GM12878 (cell line): ENCODE results near the gene CDC27. TPM values are rescaled to one million over a fixed set of nuclear protein-coding genes. Genes with fewer than 3 reads are reported as not detected.

Experiments used
- ATAC-seq: fragments of 200-7000 bp; cut with Tn5 transposase; 3 replicates; pipeline ENCODE4 v1.9.1; 2020; ENCODE audit warnings: mild to moderate bottlenecking, moderate library complexity
- BruUV-seq: library from RNA; stranded (reverse); fragments of 400-500 nt; replicated peaks from 2 replicates; lab custom pipeline; 2021; lab: Mats Ljungman, UMichigan
- CTCF ChIA-PET: fragments of 300-600 bp; sonication (Branson Sonifier 250); formaldehyde crosslinking; extraction: SDS; loops from one replicate; lab custom pipeline; 2021; ENCODE audit warnings: inconsistent platforms; lab: Yijun Ruan, JAX
- POLR2A ChIA-PET: fragments of 350-600 bp; formaldehyde crosslinking; extraction: SDS; loops from one replicate; lab custom pipeline; 2021; ENCODE audit warnings: inconsistent platforms; lab: Charles Lee
- RAD21 ChIA-PET: fragments of 300-600 bp; sonication (Branson Sonifier 250); formaldehyde crosslinking; loops from one replicate; lab custom pipeline; 2023; ENCODE audit warnings: antibody characterized with exemption; ENCODE audit not compliant: unreplicated experiment; lab: Charles Lee
- SMC1A ChIA-PET: fragments of 300-600 bp; sonication (Branson Sonifier 250); formaldehyde crosslinking; loops from one replicate; lab custom pipeline; 2023; ENCODE audit not compliant: unreplicated experiment, uncharacterized antibody; lab: Charles Lee
- DNase-seq: peaks from one replicate; pipeline ENCODE4 v3.0.0-alpha.2; 2011; ENCODE audit warnings: low read depth, low spot score
- FAIRE-seq: peaks from 3 replicates; lab custom pipeline; 2011; peaks lifted over from hg19 to GRCh38; lab: Jason Lieb, UNC
- H2AFZ ChIP-seq: 2 replicates; pipeline ENCODE4 v1.6.0; 2011; ENCODE audit warnings: low read depth, low read length, control low read depth; ENCODE audit not compliant: control insufficient read depth
- H3K27ac ChIP-seq: 2 replicates; pipeline ENCODE4 v1.5.1; 2011; ENCODE audit warnings: control low read depth; ENCODE audit not compliant: control insufficient read depth, insufficient read depth
- H3K27me3 ChIP-seq, 2 experiments: replicated peaks in 1 of 2; 2 replicates each; pipeline versions ENCODE4 v1.6.0 to v1.6.1; 2011; ENCODE audit warnings: low read length in 1 of 2; ENCODE audit not compliant: control insufficient read depth in 2 of 2, insufficient read depth in 2 of 2
- H3K36me3 ChIP-seq, 2 experiments: 2 replicates each; pipeline ENCODE4 v1.5.1; 2011; ENCODE audit warnings: low read length in 1 of 2; ENCODE audit not compliant: control insufficient read depth in 2 of 2, insufficient read depth in 2 of 2
- H3K4me1 ChIP-seq: 2 replicates; pipeline ENCODE4 v1.6.1; 2011; ENCODE audit warnings: mild to moderate bottlenecking, low read length, moderate library complexity, mixed read lengths; ENCODE audit not compliant: control insufficient read depth, insufficient read depth
- H3K4me2 ChIP-seq: 2 replicates; pipeline ENCODE4 v1.6.0; 2011; ENCODE audit warnings: control low read depth; ENCODE audit not compliant: control insufficient read depth, insufficient read depth
- H3K4me3 ChIP-seq: fragments of 200-600 bp; sonication (generic); 2 replicates; pipeline ENCODE4 v1.5.1; 2016
- H3K79me2 ChIP-seq: 2 replicates; pipeline ENCODE4 v1.6.0; 2011; ENCODE audit warnings: low read length; ENCODE audit not compliant: control insufficient read depth, insufficient read depth
- H3K9ac ChIP-seq: 2 replicates; pipeline ENCODE4 v1.8.0; 2011; ENCODE audit warnings: low read length, control low read depth, mixed read lengths; ENCODE audit not compliant: control insufficient read depth, insufficient read depth
- H3K9me3 ChIP-seq: replicated peaks from 3 replicates; pipeline ENCODE4 v1.5.1; 2011; ENCODE audit warnings: mild to moderate bottlenecking, low read length; ENCODE audit not compliant: control insufficient read depth, insufficient read depth
- H4K20me1 ChIP-seq: 2 replicates; pipeline ENCODE4 v1.6.0; 2011; ENCODE audit not compliant: control insufficient read depth, insufficient read depth
- BACH1 ChIP-seq: fragments of 450-650 bp; IDR thresholded peaks from 2 replicates; pipeline ENCODE4 v1.6.1; 2017; ENCODE audit warnings: mild to moderate bottlenecking, borderline replicate concordance
- BHLHE40 ChIP-seq, 2 experiments: fragments of 450-650 bp in 1 of 2; IDR thresholded peaks; 2 replicates each; pipeline ENCODE4 v1.6.1; 2011 to 2017; ENCODE audit warnings: low read depth in 2 of 2, borderline replicate concordance in 1 of 2, improper control_type of control experiment in 1 of 2, low read length in 1 of 2, mild to moderate bottlenecking in 1 of 2
- CHD4 ChIP-seq: fragments of 200-600 bp; sonication (generic); IDR thresholded peaks from 2 replicates; pipeline ENCODE4 v1.6.1; 2016; ENCODE audit warnings: mild to moderate bottlenecking
- IKZF2 ChIP-seq, 2 experiments: fragments of 450-650 bp; IDR thresholded peaks; 2 replicates each; pipeline ENCODE4 v1.6.1; 2017; ENCODE audit warnings: mild to moderate bottlenecking in 2 of 2, moderate library complexity in 2 of 2
- MAX ChIP-seq: IDR thresholded peaks from 2 replicates; pipeline ENCODE4 v1.6.1; 2012; ENCODE audit warnings: low read depth, low read length, improper control_type of control experiment
- PAX5 ChIP-seq: IDR thresholded peaks from 2 replicates; pipeline ENCODE4 v1.6.1; 2011; ENCODE audit warnings: low read depth, low read length, borderline replicate concordance
- SP1 ChIP-seq: IDR thresholded peaks from one replicate; pipeline ENCODE4 v1.6.1; 2011; ENCODE audit warnings: low read depth, low read length
- SREBF2 ChIP-seq: IDR thresholded peaks from 2 replicates; pipeline ENCODE4 v1.6.1; 2012; ENCODE audit warnings: mild to moderate bottlenecking, low read length
- STAT1 ChIP-seq: fragments of 450-650 bp; conservative IDR thresholded peaks from 2 replicates; pipeline ENCODE4 v1.6.1; 2014; ENCODE audit warnings: antibody characterized with exemption, mild to moderate bottlenecking
- SUZ12 ChIP-seq: fragments of 200-600 bp; sonication (generic); IDR thresholded peaks from one replicate; pipeline ENCODE4 v1.6.1; 2018; ENCODE audit warnings: antibody characterized with exemption, mild to moderate bottlenecking; ENCODE audit not compliant: unreplicated experiment
- TCF3 ChIP-seq: IDR thresholded peaks from 2 replicates; pipeline ENCODE4 v1.6.1; 2012; ENCODE audit warnings: low read depth, mild to moderate bottlenecking, low read length, borderline replicate concordance; ENCODE audit not compliant: insufficient read depth
- TCF7 ChIP-seq: IDR thresholded peaks from 2 replicates; pipeline ENCODE4 v1.6.1; 2014; ENCODE audit warnings: antibody characterized with exemption, borderline replicate concordance
- ZNF207 ChIP-seq: fragments of 450-650 bp; IDR thresholded peaks from 2 replicates; pipeline ENCODE4 v1.6.1; 2014; ENCODE audit warnings: antibody characterized with exemption, mild to moderate bottlenecking, borderline replicate concordance
- WGBS: methylation state at CpG from one replicate; pipeline ENCODE4 v1.1.6; 2016; ENCODE audit warnings: low lambda C conversion rate; ENCODE audit not compliant: insufficient replicate concordance, insufficient coverage; ENCODE audit errors: missing lambda C conversion rate; 5-methylcytosine and 5-hydroxymethylcytosine counted together
- in situ Hi-C: fragments of 300-500 bp; cut with MboI; formaldehyde crosslinking; loops from 9 replicates; pipeline ENCODE4 v1.14.3; 2018; ENCODE audit warnings: mixed read lengths
- intact Hi-C: fragments of 100-400 bp; cut with micrococcal nuclease; formaldehyde crosslinking; loops from one replicate; pipeline ENCODE4 v1.14.2; 2022; ENCODE audit not compliant: unreplicated experiment
- polyA plus RNA-seq, 11 experiments: library from polyadenylated mRNA; depleted of rRNA in 4 of 11; unstranded in 6 of 11; stranded (reverse) in 5 of 11; fragments of >200 nt; fragmentation: Nextera tagmentation in 4 of 11; fragmentation: Illumina TruSeq in 1 of 11; extraction: Ambion mirVana in 4 of 11; extraction: Trizol in 1 of 11; gene quantifications; 1 replicate in 1 of 11; 2 replicates in 10 of 11; pipeline versions ENCODE4 v1.2.1 to v1.2.3, GENCODE V29; 2011 to 2016; ENCODE audit warnings: inconsistent platforms in 2 of 11, missing spikeins in 2 of 11, low read depth in 1 of 11
- total RNA-seq, 4 experiments: library from RNA; depleted of rRNA in 3 of 4; stranded (reverse); fragments of >200 nt in 3 of 4; fragmentation: Illumina TruSeq in 1 of 4; extraction: Trizol in 1 of 4; gene quantifications; 2 replicates each; pipeline versions ENCODE4 v1.2.1 to v1.2.3, GENCODE V29; 2013 to 2021

CDC27 gene
- total and polyA plus RNA-seq, 10 of the 15 experiments (the other 5 are each of a cell fraction or from before 2014, with no cell fraction given), result 23.2 to 138 (median 97.8) TPM

- TF ChIP-seq TCF7, result no peak
- TF ChIP-seq PAX5, result no peak
- no peak for TF ChIP-seq MAX
- no peak for TF ChIP-seq STAT1
- no peak for TF ChIP-seq TCF3
- no peak for TF ChIP-seq IKZF2 (IDR thresholded peaks at IDR 0.05)
- TF ChIP-seq SUZ12, result no peak
These were observed 38.8 kb upstream of the CDC27 start (continued) for GRCh38 chr17:47227862-47228261.

- FAIRE-seq, result no peak
These were observed 37.0 kb upstream of the CDC27 start for GRCh38 chr17:47225911-47226688.

More at GRCh38 chr17:47225911-47226688, 37.0 kb upstream of the CDC27 start:
- Histone ChIP-seq H3K4me1 (peaks cover 12% of the 10 kb centered on the region), H4K20me1 (no peaks in the 10 kb centered on the region), H3K27ac (no peak overlapping the region), H2AFZ (no peak overlapping the region), H3K4me3 (no peak overlapping the region), H3K36me3 (no peaks in the 10 kb centered on the region), H3K79me2 (no peaks in the 10 kb centered on the region), H3K9me3 (no peaks in the 10 kb centered on the region; the same call in 2 of the 3 replicates), H3K9ac (no peak overlapping the region), H3K27me3 (no peaks in the 10 kb centered on the region; a peak in 1 of 4 replicates), H3K4me2 (no peak overlapping the region)
- 65% methylated on average over 2 of the region's 2 CpGs for WGBS
- no TSS peak for BruUV-seq
- intact Hi-C loops, result no loop called here
- no peak for DNase-seq
- RAD21 ChIA-PET, result interaction anchor here (2.2 kb wide), 1 partner anchor 90 kb away, joined by 7 read pairs; no protein-coding TSS in a partner anchor
- CTCF ChIA-PET, result interaction anchor here (1.0 to 2.1 kb wide), 2 partner anchors 89 to 91 kb away, joined by 3 to 9 read pairs; no protein-coding TSS in a partner anchor
- in situ Hi-C loops, result no loop called here
- no peak for ATAC-seq
- POLR2A ChIA-PET, result no interaction called here
- TF ChIP-seq BACH1 (no peak), SREBF2 (no peak), CHD4 (no peak), SP1 (no peak), ZNF207 (no peak), BHLHE40 (IDR thresholded peaks at IDR 0.05; ENCODE audit: borderline replicate concordance in 1 of 2, low read depth in 2 of 2, low read length in 1 of 2) (no peak)
- SMC1A ChIA-PET, result interaction anchor here (1.3 to 2.6 kb wide), 3 partner anchors 8 to 91 kb away, joined by 3 to 11 read pairs (median 3); no protein-coding TSS in a partner anchor
